Measurements from ENCODE around the gene NOM1. TPM values are rescaled to one million over a fixed set of nuclear protein-coding genes. Genes with fewer than 3 reads are reported as not detected.
"Not testable (repeated sequence)": the region's sequence is repeated elsewhere in the genome, so short reads cannot be mapped to it uniquely, and the experiment has no call there.

The NOM1 gene, protein sequence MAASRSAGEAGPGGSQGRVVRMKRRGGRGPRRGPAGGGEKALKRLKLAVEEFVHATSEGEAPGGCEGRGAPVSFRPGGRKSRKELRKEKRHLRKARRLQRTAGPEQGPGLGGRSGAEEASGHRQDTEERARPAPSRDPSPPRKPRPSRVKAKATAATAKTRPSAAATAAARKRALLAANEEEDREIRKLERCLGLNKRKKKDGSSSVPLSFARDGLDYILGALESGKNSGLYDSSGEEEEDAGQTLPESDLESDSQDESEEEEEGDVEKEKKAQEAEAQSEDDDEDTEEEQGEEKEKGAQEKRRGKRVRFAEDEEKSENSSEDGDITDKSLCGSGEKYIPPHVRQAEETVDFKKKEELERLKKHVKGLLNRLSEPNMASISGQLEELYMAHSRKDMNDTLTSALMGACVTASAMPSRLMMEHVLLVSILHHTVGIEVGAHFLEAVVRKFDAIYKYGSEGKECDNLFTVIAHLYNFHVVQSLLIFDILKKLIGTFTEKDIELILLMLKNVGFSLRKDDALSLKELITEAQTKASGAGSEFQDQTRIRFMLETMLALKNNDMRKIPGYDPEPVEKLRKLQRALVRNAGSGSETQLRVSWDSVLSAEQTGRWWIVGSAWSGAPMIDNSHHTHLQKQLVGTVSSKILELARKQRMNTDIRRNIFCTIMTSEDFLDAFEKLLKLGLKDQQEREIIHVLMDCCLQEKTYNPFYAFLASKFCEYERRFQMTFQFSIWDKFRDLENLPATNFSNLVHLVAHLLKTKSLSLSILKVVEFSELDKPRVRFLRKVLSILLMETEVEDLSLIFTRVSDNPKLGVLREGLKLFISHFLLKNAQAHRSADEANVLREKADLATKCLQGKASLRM
- 1 to 10 TPM; 4.1 to 6.3 TPM for total RNA-seq

DNA sequence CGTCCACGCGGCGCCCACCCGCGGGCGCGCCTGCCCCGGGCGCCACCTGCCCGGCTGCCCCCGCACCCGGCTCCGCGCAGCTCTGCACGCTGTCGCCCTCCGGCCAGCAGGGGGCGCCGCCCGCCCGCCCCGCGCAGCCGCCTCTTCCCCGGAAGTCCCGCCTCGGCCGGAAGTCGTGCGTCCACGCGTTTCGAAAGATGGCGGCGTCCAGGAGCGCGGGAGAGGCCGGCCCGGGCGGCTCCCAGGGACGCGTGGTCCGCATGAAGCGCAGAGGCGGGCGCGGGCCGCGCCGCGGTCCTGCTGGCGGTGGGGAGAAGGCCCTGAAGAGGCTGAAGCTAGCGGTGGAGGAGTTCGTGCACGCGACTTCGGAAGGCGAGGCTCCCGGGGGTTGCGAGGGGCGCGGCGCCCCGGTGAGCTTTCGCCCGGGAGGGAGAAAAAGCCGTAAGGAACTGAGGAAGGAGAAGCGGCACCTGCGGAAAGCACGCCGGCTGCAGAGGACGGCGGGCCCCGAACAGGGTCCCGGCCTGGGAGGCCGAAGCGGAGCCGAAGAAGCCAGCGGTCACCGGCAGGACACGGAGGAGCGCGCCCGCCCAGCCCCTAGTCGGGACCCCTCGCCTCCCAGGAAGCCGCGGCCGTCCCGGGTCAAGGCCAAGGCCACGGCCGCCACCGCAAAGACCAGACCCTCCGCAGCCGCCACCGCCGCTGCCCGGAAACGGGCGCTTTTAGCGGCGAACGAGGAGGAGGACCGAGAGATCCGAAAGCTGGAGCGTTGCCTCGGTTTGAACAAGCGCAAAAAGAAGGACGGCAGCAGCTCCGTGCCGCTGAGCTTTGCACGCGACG lies at the start of gene NOM1:
Gene NOM1, plus strand, starts transcription at position 172 of the 840 bp plus-strand sequence. Its CDS starts 26 bp downstream, at position 198.
- Histone ChIP-seq H3K27ac (peak within 1 kb of the TSS in 1 of 2 donors; percentile 41), H3K9me3 (no peaks in the 10 kb centered on the region), H3K36me3 (peaks cover 24% of the 10 kb centered on the region), H3K27me3 (no peaks in the 10 kb centered on the region), H3K4me1 (peaks cover 0 to 27% of the 10 kb centered on the region in 2 donors), H3K4me3 (peak within 1 kb of the TSS; percentile 89 to 97)
- TF ChIP-seq, protein P1, sequence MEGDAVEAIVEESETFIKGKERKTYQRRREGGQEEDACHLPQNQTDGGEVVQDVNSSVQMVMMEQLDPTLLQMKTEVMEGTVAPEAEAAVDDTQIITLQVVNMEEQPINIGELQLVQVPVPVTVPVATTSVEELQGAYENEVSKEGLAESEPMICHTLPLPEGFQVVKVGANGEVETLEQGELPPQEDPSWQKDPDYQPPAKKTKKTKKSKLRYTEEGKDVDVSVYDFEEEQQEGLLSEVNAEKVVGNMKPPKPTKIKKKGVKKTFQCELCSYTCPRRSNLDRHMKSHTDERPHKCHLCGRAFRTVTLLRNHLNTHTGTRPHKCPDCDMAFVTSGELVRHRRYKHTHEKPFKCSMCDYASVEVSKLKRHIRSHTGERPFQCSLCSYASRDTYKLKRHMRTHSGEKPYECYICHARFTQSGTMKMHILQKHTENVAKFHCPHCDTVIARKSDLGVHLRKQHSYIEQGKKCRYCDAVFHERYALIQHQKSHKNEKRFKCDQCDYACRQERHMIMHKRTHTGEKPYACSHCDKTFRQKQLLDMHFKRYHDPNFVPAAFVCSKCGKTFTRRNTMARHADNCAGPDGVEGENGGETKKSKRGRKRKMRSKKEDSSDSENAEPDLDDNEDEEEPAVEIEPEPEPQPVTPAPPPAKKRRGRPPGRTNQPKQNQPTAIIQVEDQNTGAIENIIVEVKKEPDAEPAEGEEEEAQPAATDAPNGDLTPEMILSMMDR (IDR thresholded peaks at IDR 0.05): peak; percentile 77 to 96
- DNase-seq (ENCODE audit: low spot score): peak; percentile 77

DNA sequence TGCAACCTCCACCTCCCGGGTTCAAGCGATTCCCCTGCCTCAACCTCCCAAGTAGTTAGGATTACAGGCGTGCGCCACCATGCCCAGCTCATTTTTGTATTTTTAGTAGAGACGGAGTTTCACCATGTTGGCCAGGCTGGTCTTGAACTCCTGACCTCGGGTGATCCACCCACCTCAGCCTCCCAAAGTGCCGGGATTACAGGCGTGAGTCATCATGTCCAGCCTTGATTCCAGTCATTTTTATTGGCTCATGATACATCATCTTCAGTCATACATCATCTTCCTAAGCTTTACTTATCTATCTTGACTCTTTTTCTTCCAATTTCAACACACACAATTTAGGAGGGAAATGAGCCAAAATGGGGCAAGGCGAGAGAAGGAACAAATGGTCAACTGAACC lies 49.4 kb upstream of the NOM1 start:
- not testable (repeated sequence) for H3K27me3 ChIP-seq; H3K9me3 ChIP-seq; H3K4me1 ChIP-seq; H3K4me3 ChIP-seq; DNase-seq (ENCODE audit: low spot score); H3K36me3 ChIP-seq; H3K27ac ChIP-seq

DNA sequence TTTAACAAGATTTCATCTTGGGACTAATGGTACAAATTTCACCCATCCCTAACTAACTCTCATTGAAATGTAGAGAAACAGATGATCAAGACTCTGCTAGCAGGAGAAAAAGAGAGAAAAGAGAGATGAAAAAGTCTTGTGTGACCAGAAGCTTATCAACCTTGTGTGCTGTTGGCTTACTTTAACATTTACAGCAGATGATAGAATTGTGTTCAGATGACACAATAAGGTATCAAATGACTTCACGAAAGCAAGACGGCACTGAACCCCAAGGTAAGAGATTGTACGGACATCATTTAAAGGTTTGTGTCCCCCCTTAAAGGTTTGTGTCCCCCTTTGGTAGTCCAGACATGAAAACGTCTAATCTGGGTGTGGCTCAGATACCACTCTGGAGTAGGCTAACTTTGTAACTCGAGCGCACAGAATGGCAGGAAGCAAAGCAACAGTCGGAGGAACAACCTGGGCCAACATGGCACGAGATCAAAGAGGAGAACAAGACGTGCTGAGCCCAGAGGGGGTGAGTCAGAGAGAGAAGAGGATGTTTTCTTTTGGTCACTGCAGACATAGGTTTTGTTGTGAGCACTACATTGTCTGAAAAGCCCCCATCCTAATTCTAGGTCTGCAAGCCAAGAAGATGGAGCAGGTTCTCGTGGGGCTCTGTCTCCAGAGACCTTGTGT lies 46.1 kb upstream of the NOM1 start:
- no peak overlapping the region for H3K4me3 ChIP-seq
- H3K36me3 ChIP-seq: no peaks in the 10 kb centered on the region
- no peaks in the 10 kb centered on the region for H3K9me3 ChIP-seq
- DNase-seq (ENCODE audit: low spot score): no peak
- no peaks in the 10 kb centered on the region for H3K27me3 ChIP-seq
- TF ChIP-seq, protein P1 (IDR thresholded peaks at IDR 0.05): no peak
- H3K27ac ChIP-seq: peak overlapping the region; percentile 38 to 70
- no peaks in the 10 kb centered on the region for H3K4me1 ChIP-seq

DNA sequence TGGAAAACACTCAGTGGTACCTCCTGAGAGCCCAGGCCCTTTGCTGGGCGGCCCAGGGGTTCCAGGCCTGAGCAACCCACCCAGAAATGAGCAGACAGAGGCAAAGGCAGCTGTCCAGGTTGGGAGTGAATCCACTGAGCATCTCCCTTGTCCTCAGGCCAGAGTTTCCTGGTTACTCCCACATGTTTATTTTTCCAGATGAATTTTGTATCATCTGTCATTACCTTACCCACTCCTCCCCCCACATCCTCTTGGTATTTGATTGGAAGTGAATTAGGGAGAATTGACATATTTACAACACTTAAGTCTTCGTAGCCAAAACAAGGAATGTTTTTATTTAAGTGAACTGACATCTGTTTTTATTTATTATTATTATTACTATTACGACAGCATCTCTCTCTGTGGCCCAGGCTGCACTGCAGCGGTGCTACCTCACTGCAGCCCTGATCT lies 43.3 kb upstream of the NOM1 start:
- H3K4me3 ChIP-seq: no peak overlapping the region
- TF ChIP-seq, protein P1 (IDR thresholded peaks at IDR 0.05): no peak
- no peak for DNase-seq (ENCODE audit: low spot score)
- H3K27ac ChIP-seq: no peak overlapping the region
- H3K4me1 ChIP-seq: no peaks in the 10 kb centered on the region
- H3K36me3 ChIP-seq: no peaks in the 10 kb centered on the region
- H3K9me3 ChIP-seq: no peaks in the 10 kb centered on the region
- H3K27me3 ChIP-seq: no peaks in the 10 kb centered on the region

DNA sequence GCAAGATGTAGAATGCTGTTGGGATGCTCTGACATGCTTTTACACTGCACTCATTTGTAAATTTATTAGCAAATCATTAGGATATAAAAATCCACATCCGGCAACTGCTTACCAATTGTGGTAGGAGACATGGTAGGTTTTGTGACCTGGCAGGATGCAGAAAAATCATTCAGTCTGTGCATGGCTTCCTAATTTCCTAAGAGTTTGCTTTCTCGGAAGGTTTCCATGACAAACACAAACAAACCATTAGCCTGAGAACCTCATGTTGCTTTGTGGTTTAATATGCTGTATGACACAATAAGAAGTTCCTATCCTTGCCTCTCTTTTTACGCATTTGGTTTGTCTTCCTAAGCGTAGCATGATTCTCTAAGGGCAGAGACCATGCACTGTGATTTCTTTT lies 41.9 kb upstream of the NOM1 start:
- Histone ChIP-seq H3K27ac (no peak overlapping the region), H3K4me1 (no peaks in the 10 kb centered on the region), H3K4me3 (no peak overlapping the region), H3K36me3 (no peaks in the 10 kb centered on the region), H3K27me3 (no peaks in the 10 kb centered on the region), H3K9me3 (no peaks in the 10 kb centered on the region)
- no peak for DNase-seq (ENCODE audit: low spot score)
- TF ChIP-seq, protein P1 (IDR thresholded peaks at IDR 0.05): no peak

DNA sequence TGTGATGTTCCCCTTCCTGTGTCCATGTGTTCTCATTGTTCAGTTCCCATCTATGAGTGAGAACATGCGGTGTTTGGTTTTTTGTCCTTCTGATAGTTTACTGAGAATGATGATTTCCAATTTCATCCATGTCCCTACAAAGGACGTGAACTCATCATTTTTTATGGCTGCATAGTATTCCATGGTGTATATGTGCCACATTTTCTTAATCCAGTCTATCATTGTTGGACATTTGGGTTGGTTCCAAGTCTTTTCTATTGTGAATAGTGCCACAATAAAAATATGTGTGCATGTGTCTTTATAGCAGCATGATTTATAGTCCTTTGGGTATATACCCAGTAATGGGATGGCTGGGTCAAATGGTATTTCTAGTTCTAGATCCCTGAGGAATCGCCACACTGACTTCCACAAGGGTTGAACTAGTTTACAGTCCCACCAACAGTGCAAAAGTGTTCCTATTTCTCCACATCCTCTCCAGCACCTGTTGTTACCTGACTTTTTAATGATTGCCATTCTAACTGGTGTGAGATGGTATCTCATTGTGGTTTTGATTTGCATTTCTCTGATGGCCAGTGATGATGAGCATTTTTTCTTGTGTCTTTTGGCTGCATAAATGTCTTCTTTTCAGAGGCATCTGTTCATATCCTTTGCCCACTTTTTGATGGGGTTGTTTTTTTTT lies 39.8 kb upstream of the NOM1 start:
- not testable (repeated sequence) for H3K4me1 ChIP-seq; H3K27me3 ChIP-seq; H3K9me3 ChIP-seq; DNase-seq (ENCODE audit: low spot score); H3K27ac ChIP-seq; H3K4me3 ChIP-seq; H3K36me3 ChIP-seq
